ENCODE measurements around the gene SH2D5.

GRCh38 chr1:20723537-20724363, 8.8 kb downstream of the SH2D5 start:
- no peak for TF ChIP-seq ZNF302 (CRISPR knock-in tag; IDR thresholded peaks at IDR 0.05)
- no peak for TF ChIP-seq PBX3 (IDR thresholded peaks at IDR 0.05)
- TF ChIP-seq CTCF (IDR thresholded peaks at IDR 0.05): no peak
- TF ChIP-seq SMC3 (IDR thresholded peaks at IDR 0.05): no peak
- TF ChIP-seq ESRRA (IDR thresholded peaks at IDR 0.05; ENCODE audit: borderline replicate concordance, low read length): no peak
- no peak for TF ChIP-seq CBX2 (IDR thresholded peaks at IDR 0.05; ENCODE audit: borderline replicate concordance, low read depth)
- no peak for TF ChIP-seq BHLHE40 (IDR thresholded peaks at IDR 0.05; ENCODE audit: low read depth, low read length)
- no peak for TF ChIP-seq MYC (IDR thresholded peaks at IDR 0.05; ENCODE audit: borderline replicate concordance, low read length)
- TF ChIP-seq, protein P1, sequence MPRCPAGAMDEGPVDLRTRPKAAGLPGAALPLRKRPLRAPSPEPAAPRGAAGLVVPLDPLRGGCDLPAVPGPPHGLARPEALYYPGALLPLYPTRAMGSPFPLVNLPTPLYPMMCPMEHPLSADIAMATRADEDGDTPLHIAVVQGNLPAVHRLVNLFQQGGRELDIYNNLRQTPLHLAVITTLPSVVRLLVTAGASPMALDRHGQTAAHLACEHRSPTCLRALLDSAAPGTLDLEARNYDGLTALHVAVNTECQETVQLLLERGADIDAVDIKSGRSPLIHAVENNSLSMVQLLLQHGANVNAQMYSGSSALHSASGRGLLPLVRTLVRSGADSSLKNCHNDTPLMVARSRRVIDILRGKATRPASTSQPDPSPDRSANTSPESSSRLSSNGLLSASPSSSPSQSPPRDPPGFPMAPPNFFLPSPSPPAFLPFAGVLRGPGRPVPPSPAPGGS (IDR thresholded peaks at IDR 0.05): no peak
- no peak for TF ChIP-seq JUN (IDR thresholded peaks at IDR 0.05)
- no peak for TF ChIP-seq MAZ (IDR thresholded peaks at IDR 0.05; ENCODE audit: borderline replicate concordance, low read depth, low read length)
- TF ChIP-seq, protein P2, sequence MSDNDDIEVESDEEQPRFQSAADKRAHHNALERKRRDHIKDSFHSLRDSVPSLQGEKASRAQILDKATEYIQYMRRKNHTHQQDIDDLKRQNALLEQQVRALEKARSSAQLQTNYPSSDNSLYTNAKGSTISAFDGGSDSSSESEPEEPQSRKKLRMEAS (IDR thresholded peaks at IDR 0.05): no peak

All from A549 (cell line).